Left kidney (tissue), 2 donors: Measurements from ENCODE around the gene CTSZ. TPM values are rescaled to one million over a fixed set of nuclear protein-coding genes. Genes with fewer than 3 reads are reported as not detected.
A peak's percentile ranks its signal among the peaks of the same experiment; 100 is the strongest.
"Not testable (repeated sequence)": the region's sequence is repeated elsewhere in the genome, so short reads cannot be mapped to it uniquely, and the experiment has no call there.

Experiments used
- DNase-seq: peaks from one replicate; pipeline ENCODE4 v3.0.0-alpha.2; 2013
- polyA plus RNA-seq: library from polyadenylated mRNA; unstranded; fragments of 120-200 nt; gene quantifications from one replicate; pipeline ENCODE4 v1.2.1, GENCODE V29; 2013; ENCODE audit not compliant: insufficient read length

The CTSZ gene
- polyA plus RNA-seq, 1 donor: 65.2 TPM

GRCh38 chr20:58997141-58997770 is 9.8 kb downstream of the CTSZ start:
- DNase-seq: no peak

- DNase-seq: no peak
Observed at GRCh38 chr20:58996226-58996611, 10.8 kb downstream of the CTSZ start.

GRCh38 chr20:58995461-58996225 is 11.4 kb downstream of the CTSZ start:
- DNase-seq: peak; percentile 36

GRCh38 chr20:58994390-58995159 is 12.5 kb downstream of the CTSZ start:
- no peak for DNase-seq

- no peak for DNase-seq
Observed at GRCh38 chr20:58993332-58994248, 13.5 kb downstream of the CTSZ start.

- DNase-seq: no peak
Observed at GRCh38 chr20:58992911-58993310, 14.1 kb downstream of the CTSZ start.

GRCh38 chr20:58991715-58992114 is 15.3 kb downstream of the CTSZ start:
- DNase-seq: no peak

- DNase-seq: no peak
Observed at GRCh38 chr20:58990651-58991445, 16.2 kb downstream of the CTSZ start.

GRCh38 chr20:58989196-58989595 is 17.9 kb downstream of the CTSZ start:
- DNase-seq: no peak

GRCh38 chr20:58988565-58988882 is 18.5 kb downstream of the CTSZ start:
- DNase-seq: no peak

GRCh38 chr20:58987790-58988564 is 19.1 kb downstream of the CTSZ start:
- no peak for DNase-seq

GRCh38 chr20:58986968-58987517 is 20.0 kb downstream of the CTSZ start:
- no peak for DNase-seq

- no peak for DNase-seq
Observed at GRCh38 chr20:58986286-58986967, 20.6 kb downstream of the CTSZ start.

- no peak for DNase-seq
Observed at GRCh38 chr20:58985656-58986055, 21.4 kb downstream of the CTSZ start.

GRCh38 chr20:58984691-58985090 is 22.4 kb downstream of the CTSZ start:
- no peak for DNase-seq

GRCh38 chr20:58983115-58983468 is 24.0 kb downstream of the CTSZ start:
- DNase-seq: not testable (repeated sequence)

GRCh38 chr20:58982406-58983114 is 24.5 kb downstream of the CTSZ start:
- no peak for DNase-seq

GRCh38 chr20:58981628-58982364 is 25.3 kb downstream of the CTSZ start:
- DNase-seq: peak; percentile 46
